K562 (cell line): ENCODE results near the gene FAM118B. TPM values are rescaled to one million over a fixed set of nuclear protein-coding genes. Genes with fewer than 3 reads are reported as not detected.

ENCODE experiments used
- ATAC-seq: fragments of 200-7000 bp; cut with Tn5 transposase; 3 replicates; pipeline ENCODE4 v1.9.1; 2020; ENCODE audit warnings: moderate library complexity
- BruUV-seq: library from RNA; stranded (reverse); fragments of 400-500 nt; replicated peaks from 2 replicates; lab custom pipeline; 2021; lab: Mats Ljungman, UMichigan
- CTCF ChIA-PET: fragments of 300-600 bp; formaldehyde crosslinking; extraction: SDS; loops from one replicate; lab custom pipeline; 2021; ENCODE audit warnings: low intra/inter-chr PET ratio; lab: Yijun Ruan, JAX
- POLR2A ChIA-PET: fragments of 300-600, 350-650 bp; sonication (Branson Sonifier 250); formaldehyde crosslinking; extraction: SDS; loops from one replicate; lab custom pipeline; 2021; ENCODE audit warnings: antibody characterized with exemption, inconsistent platforms; lab: Yijun Ruan, JAX
- DNase-seq, 4 experiments: peaks; one replicate each; pipeline versions ENCODE4 v3.0.0 to v3.0.0-alpha.2; 2011 to 2018; ENCODE audit warnings: low spot score in 3 of 4, mixed read lengths in 3 of 4; ENCODE audit errors: extremely low read depth in 1 of 4
- FAIRE-seq: peaks from 2 replicates; lab custom pipeline; 2011; peaks lifted over from hg19 to GRCh38; lab: Jason Lieb, UNC
- H2AFZ ChIP-seq: 2 replicates; pipeline ENCODE4 v1.6.0; 2011; ENCODE audit warnings: low read depth, low read length, control low read depth, inconsistent platforms
- H3K27ac ChIP-seq: fragments of 200-600 bp; 3 replicates; pipeline ENCODE4 v1.8.0; 2011; ENCODE audit warnings: low read depth, mild to moderate bottlenecking, control low read depth, inconsistent platforms, low read length, moderate library complexity, mixed read lengths; ENCODE audit errors: extremely low read depth
- H3K27me3 ChIP-seq, 2 experiments: fragments of 300-600 bp in 1 of 2; 2 replicates in 1 of 2; 3 replicates in 1 of 2; pipeline versions ENCODE4 v1.6.0 to v1.8.0; 2011; ENCODE audit warnings: inconsistent platforms in 2 of 2, low read length in 2 of 2, mild to moderate bottlenecking in 1 of 2, mixed read lengths in 1 of 2, moderate library complexity in 1 of 2; ENCODE audit not compliant: control insufficient read depth in 2 of 2, insufficient read depth in 2 of 2
- H3K36me3 ChIP-seq: fragments of 300-600 bp; 3 replicates; pipeline ENCODE4 v1.8.0; 2011; ENCODE audit warnings: mild to moderate bottlenecking, low read length, inconsistent platforms; ENCODE audit not compliant: control insufficient read depth, insufficient read depth
- H3K4me1 ChIP-seq, 2 experiments: fragments of 200-600 bp in 1 of 2; replicated peaks in 1 of 2; 2 replicates in 1 of 2; 3 replicates in 1 of 2; pipeline versions ENCODE4 v1.5.1 to v1.8.0; 2011; ENCODE audit warnings: inconsistent platforms in 2 of 2, low read length in 2 of 2, mild to moderate bottlenecking in 1 of 2, mixed read lengths in 1 of 2, moderate library complexity in 1 of 2; ENCODE audit not compliant: control insufficient read depth in 2 of 2, insufficient read depth in 2 of 2
- H3K4me2 ChIP-seq: 2 replicates; pipeline ENCODE4 v1.6.1; 2011; ENCODE audit warnings: low read length, control low read depth, inconsistent platforms, mixed read lengths; ENCODE audit not compliant: insufficient read depth
- H3K4me3 ChIP-seq: fragments of 200-600 bp; sonication (generic), shearing (Covaris generic); 2 replicates; pipeline ENCODE4 v1.5.1; 2016; ENCODE audit warnings: control low read depth, inconsistent platforms
- H3K79me2 ChIP-seq: fragments of 200-600 bp; 3 replicates; pipeline ENCODE4 v1.8.0; 2011; ENCODE audit warnings: low read length, inconsistent platforms; ENCODE audit not compliant: control insufficient read depth, insufficient read depth
- H3K9ac ChIP-seq, 2 experiments: 2 replicates each; pipeline versions ENCODE4 v1.6.0 to v1.6.1; 2011; ENCODE audit warnings: low read depth in 2 of 2, low read length in 2 of 2, control low read depth in 1 of 2, inconsistent platforms in 1 of 2, mild to moderate bottlenecking in 1 of 2, mixed read lengths in 1 of 2; ENCODE audit not compliant: insufficient read depth in 1 of 2
- H3K9me1 ChIP-seq: one replicate; pipeline ENCODE4 v1.6.0; 2011; ENCODE audit warnings: inconsistent platforms, mild to moderate bottlenecking, low read length, moderate library complexity; ENCODE audit not compliant: control insufficient read depth, insufficient read depth
- H3K9me3 ChIP-seq: replicated peaks from 2 replicates; pipeline ENCODE4 v1.5.1; 2011; ENCODE audit warnings: low read depth, low read length, inconsistent platforms; ENCODE audit not compliant: control insufficient read depth, insufficient read depth
- H4K20me1 ChIP-seq: replicated peaks from 2 replicates; pipeline ENCODE4 v1.6.1; 2011; ENCODE audit warnings: low read length, inconsistent platforms, mixed read lengths; ENCODE audit not compliant: control insufficient read depth, insufficient read depth
- CCNT2 ChIP-seq: IDR thresholded peaks from 2 replicates; pipeline ENCODE4 v1.6.1; 2011; ENCODE audit warnings: borderline replicate concordance, low read depth, mild to moderate bottlenecking, moderate library complexity, mixed read lengths, low read length; ENCODE audit not compliant: insufficient read length; ENCODE audit errors: extremely low read depth
- CEBPB ChIP-seq: fragments of 450-650 bp; IDR thresholded peaks from 2 replicates; pipeline ENCODE4 v1.6.1; 2016; ENCODE audit warnings: missing genetic modification characterization, missing compliant biosample characterization
- CEBPG ChIP-seq, 3 experiments: fragments of 200-800 bp in 1 of 3; sonication (Bioruptor generic) in 1 of 3; sonication (generic) in 1 of 3; formaldehyde crosslinking in 1 of 3; IDR thresholded peaks in 2 of 3; conservative IDR thresholded peaks in 1 of 3; 2 replicates each; pipeline versions ENCODE4 v1.6.1 to v1.8.0; 2016 to 2022; ENCODE audit warnings: missing compliant biosample characterization in 2 of 3, missing genetic modification characterization in 2 of 3, mild to moderate bottlenecking in 1 of 3, missing genetic modification reagents in 1 of 3
- LCOR ChIP-seq: sonication (generic); formaldehyde crosslinking; IDR thresholded peaks from 2 replicates; pipeline ENCODE4 v1.8.0; 2022; ENCODE audit warnings: mild to moderate bottlenecking, missing genetic modification reagents
- THRAP3 ChIP-seq: fragments of 450-650 bp; IDR thresholded peaks from 2 replicates; pipeline ENCODE4 v1.6.1; 2016; ENCODE audit warnings: mild to moderate bottlenecking, inconsistent platforms, borderline replicate concordance
- ZNF408 ChIP-seq: fragments of 250-450 bp; sonication (Bioruptor Pico); IDR thresholded peaks from 2 replicates; pipeline ENCODE4 v1.4.0; 2020; ENCODE audit warnings: low read depth, mild to moderate bottlenecking, moderate library complexity
- ZNF57 ChIP-seq: fragments of 450-650 bp; formaldehyde crosslinking; IDR thresholded peaks from 2 replicates; pipeline ENCODE4 v1.4.0; 2020; ENCODE audit warnings: mild to moderate bottlenecking, moderate library complexity
- WGBS: fragments of 100-300 bp; shearing (Covaris generic); methylation state at CpG from one replicate; pipeline ENCODE4 v1.1.6; 2016; ENCODE audit warnings: low coverage, mixed read lengths; ENCODE audit not compliant: insufficient coverage; ENCODE audit errors: missing lambda C conversion rate; 5-methylcytosine and 5-hydroxymethylcytosine counted together
- in situ Hi-C: fragments of 300-500 bp; cut with MboI; formaldehyde crosslinking; loops from 4 replicates; pipeline ENCODE4 v1.15.0; 2018; ENCODE audit warnings: inconsistent platforms, mixed read lengths
- intact Hi-C: fragments of 100-400 bp; cut with micrococcal nuclease; formaldehyde crosslinking; loops from 2 replicates; pipeline ENCODE4 v1.14.2; 2022
- polyA plus RNA-seq, 8 experiments: library from polyadenylated mRNA; depleted of rRNA in 4 of 8; stranded (reverse) in 5 of 8; unstranded in 3 of 8; fragments of >200 nt; fragmentation: Nextera tagmentation in 2 of 8; fragmentation: Illumina TruSeq in 1 of 8; extraction: Ambion mirVana in 2 of 8; extraction: Trizol in 1 of 8; gene quantifications; 2 replicates each; pipeline versions ENCODE4 v1.2.1 to v1.2.3, GENCODE V29; 2011 to 2014; ENCODE audit warnings: inconsistent platforms in 1 of 8, missing spikeins in 1 of 8
- total RNA-seq, 7 experiments: library from RNA; depleted of rRNA in 6 of 7; stranded (reverse); fragments of >200 nt in 6 of 7; fragmentation: Illumina TruSeq in 2 of 7; extraction: Trizol in 2 of 7; gene quantifications; 2 replicates each; pipeline versions ENCODE4 v1.2.1 to v1.2.3, GENCODE V29; 2011 to 2021; ENCODE audit warnings: low replicate concordance in 1 of 7

FAM118B gene
- total and polyA plus RNA-seq, 9 of the 15 experiments (the other 6 are each of a cell fraction or from before 2014, with no cell fraction given): 12.0 to 49.0 (median 22.1) TPM

DNA sequence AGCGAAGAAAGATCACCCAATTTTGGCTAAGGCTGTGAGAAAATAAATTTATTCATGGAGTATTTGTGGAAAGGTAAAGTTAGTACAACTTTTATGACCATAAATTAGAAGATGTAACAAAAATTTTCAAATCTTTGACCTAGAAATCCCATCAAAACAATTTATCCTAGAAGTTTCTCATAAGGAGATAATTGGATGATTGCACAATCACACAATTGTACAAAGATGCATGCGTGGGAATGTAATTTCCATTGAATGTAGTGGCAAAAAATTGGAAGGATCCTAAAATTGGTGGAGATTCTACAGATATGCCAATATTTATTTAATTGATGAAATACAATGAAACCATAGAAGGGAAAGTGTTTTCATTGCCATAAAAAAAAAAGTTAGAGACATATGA, 45.6 kb downstream of the FAM118B start:
- Histone ChIP-seq H3K9ac (no peak overlapping the region), H2AFZ (no peak overlapping the region), H3K9me1 (no peaks in the 10 kb centered on the region), H3K27me3 (no peaks in the 10 kb centered on the region), H3K79me2 (no peaks in the 10 kb centered on the region), H4K20me1 (no peaks in the 10 kb centered on the region), H3K4me2 (no peak overlapping the region), H3K4me3 (no peak overlapping the region), H3K9me3 (no peaks in the 10 kb centered on the region), H3K27ac (no peak overlapping the region), H3K4me1 (peaks cover 0 to 6% of the 10 kb centered on the region in 2 experiments; a peak in 2 of 5 replicates), H3K36me3 (peaks cover 64% of the 10 kb centered on the region)
- ATAC-seq: no peak
- ChIA-PET POLR2A (interaction anchor here (0.7 to 2.1 kb wide), 5 partner anchors 8 to 32 kb away, joined by 3 to 6 read pairs (median 3); partner anchors contain the start of genes FOXRED1 and SRPRA), CTCF (no interaction called here)
- in situ Hi-C loops: no loop called here
- no peak for DNase-seq
- intact Hi-C loops: no loop called here
- BruUV-seq: no TSS peak
- WGBS: 90% methylated on average over 2 of the region's 2 CpGs
- TF ChIP-seq CCNT2 (no peak), CEBPB (tag) (peak; percentile 90), CEBPG (CRISPR knock-in tag; IDR thresholded peaks at IDR 0.05) (no peak), CEBPG (tag; conservative IDR thresholded peaks at IDR 0.05 in 1 of 2, IDR thresholded peaks at IDR 0.05 in 1 of 2) (peak; percentile 71 to 90), THRAP3 (no peak), ZNF57 (CRISPR knock-in tag) (no peak), ZNF408 (CRISPR knock-in tag) (no peak), LCOR (CRISPR knock-in tag) (no peak)
- no peak for FAIRE-seq
